Neural crest cell (in vitro differentiated cells): ENCODE data around the gene SRC. TPM values are rescaled to one million over a fixed set of nuclear protein-coding genes. Genes with fewer than 3 reads are reported as not detected.
A peak's percentile ranks its signal among the peaks of the same experiment; 100 is the strongest.

Experiments
- DNase-seq: peaks from one replicate; pipeline ENCODE4 v3.0.0; 2021; ENCODE audit warnings: low read depth, mixed read lengths, low spot score
- H3K27ac Mint-ChIP-seq: one replicate; pipeline ENCODE4 v1.8.0; 2021; ENCODE audit warnings: mild to moderate bottlenecking, mixed read lengths; ENCODE audit not compliant: unreplicated experiment
- H3K27me3 Mint-ChIP-seq: 2 replicates; pipeline ENCODE4 v1.8.0; 2021; ENCODE audit warnings: low read depth, mild to moderate bottlenecking, mixed read lengths
- H3K36me3 Mint-ChIP-seq: 2 replicates; pipeline ENCODE4 v1.8.0; 2021; ENCODE audit warnings: low read depth, mild to moderate bottlenecking, mixed read lengths
- H3K4me1 Mint-ChIP-seq: 2 replicates; pipeline ENCODE4 v1.8.0; 2021; ENCODE audit warnings: mixed read lengths
- H3K4me3 Mint-ChIP-seq: one replicate; pipeline ENCODE4 v1.8.0; 2021; ENCODE audit warnings: mild to moderate bottlenecking, mixed read lengths
- H3K9me3 Mint-ChIP-seq: 2 replicates; pipeline ENCODE4 v1.8.0; 2021; ENCODE audit warnings: mixed read lengths
- CTCF ChIP-seq: fragments of 200-600 bp; sonication (generic); conservative IDR thresholded peaks from 2 replicates; pipeline ENCODE4 v1.5.0; 2021; ENCODE audit warnings: antibody characterized with exemption, mild to moderate bottlenecking
- total RNA-seq: library from RNA; stranded (reverse); gene quantifications from 2 replicates; pipeline ENCODE4 v1.2.1, GENCODE V29; 2021

Gene SRC
- total RNA-seq, 1 donor from 2014 or later: 58.6 TPM

GRCh38 chr20:37403107-37404033 is 57.4 kb downstream of the SRC start:
- TF ChIP-seq CTCF: no peak
- Mint-ChIP-seq H3K9me3 (no peaks in the 10 kb centered on the region), H3K4me3 (no peak overlapping the region), H3K36me3 (peaks cover 5% of the 10 kb centered on the region), H3K4me1 (peaks cover 33% of the 10 kb centered on the region), H3K27ac (no peak overlapping the region), H3K27me3 (peaks cover 5% of the 10 kb centered on the region)
- no peak for DNase-seq

GRCh38 chr20:37404461-37404890 is 58.5 kb downstream of the SRC start:
- Mint-ChIP-seq H3K4me3 (peak overlapping the region; percentile 9), H3K27ac (no peak overlapping the region), H3K9me3 (no peaks in the 10 kb centered on the region), H3K36me3 (peaks cover 5% of the 10 kb centered on the region), H3K4me1 (peaks cover 44% of the 10 kb centered on the region), H3K27me3 (peaks cover 11% of the 10 kb centered on the region)
- no peak for TF ChIP-seq CTCF
- DNase-seq: no peak

- Mint-ChIP-seq H3K9me3 (no peaks in the 10 kb centered on the region), H3K27me3 (peaks cover 12% of the 10 kb centered on the region), H3K36me3 (peaks cover 5% of the 10 kb centered on the region), H3K4me1 (peaks cover 50% of the 10 kb centered on the region), H3K27ac (peak overlapping the region; percentile 45), H3K4me3 (peak overlapping the region; percentile 34)
- TF ChIP-seq CTCF: no peak
- DNase-seq: no peak
These were observed 59.5 kb downstream of the SRC start for GRCh38 chr20:37405351-37405897.

GRCh38 chr20:37406010-37406998 is 60.4 kb downstream of the SRC start:
- peak overlapping the region; percentile 91 for H3K27ac Mint-ChIP-seq
- peak overlapping the region; percentile 34 for H3K4me3 Mint-ChIP-seq
- no peak for TF ChIP-seq CTCF
- DNase-seq: peak; percentile 46
- H3K4me1 Mint-ChIP-seq: peaks cover 50% of the 10 kb centered on the region
- H3K36me3 Mint-ChIP-seq: peaks cover 5% of the 10 kb centered on the region
- peaks cover 12% of the 10 kb centered on the region for H3K27me3 Mint-ChIP-seq
- no peaks in the 10 kb centered on the region for H3K9me3 Mint-ChIP-seq

- H3K27ac Mint-ChIP-seq: peak overlapping the region; percentile 76
- H3K36me3 Mint-ChIP-seq: peaks cover 3% of the 10 kb centered on the region
- DNase-seq: no peak
- TF ChIP-seq CTCF: no peak
- peak overlapping the region; percentile 52 for H3K4me3 Mint-ChIP-seq
- H3K4me1 Mint-ChIP-seq: peaks cover 50% of the 10 kb centered on the region
- H3K9me3 Mint-ChIP-seq: no peaks in the 10 kb centered on the region
- H3K27me3 Mint-ChIP-seq: peaks cover 12% of the 10 kb centered on the region
These were observed 61.2 kb downstream of the SRC start for GRCh38 chr20:37407019-37407566.
